IPS-18c (cell line): ENCODE measurements around the gene HPCAL4.

Source experiments
- H3K4me3 ChIP-seq: 2 replicates; pipeline ENCODE4 v1.7.0; 2013; ENCODE audit warnings: low read depth, mild to moderate bottlenecking, low read length, moderate library complexity; ENCODE audit not compliant: insufficient read depth
- H3K9me3 ChIP-seq: one replicate; pipeline ENCODE4 v1.6.1; 2013; ENCODE audit warnings: mild to moderate bottlenecking, low read length, moderate library complexity; ENCODE audit not compliant: control insufficient read depth, insufficient read depth

The HPCAL4 gene

GRCh38 chr1:39646232-39647081 lies 44.8 kb downstream of the HPCAL4 start:
- Histone ChIP-seq H3K4me3 (no peak overlapping the region), H3K9me3 (no peaks in the 10 kb centered on the region)

GRCh38 chr1:39645411-39646043 lies 45.7 kb downstream of the HPCAL4 start:
- H3K9me3 ChIP-seq, result no peaks in the 10 kb centered on the region
- H3K4me3 ChIP-seq, result no peak overlapping the region

GRCh38 chr1:39643705-39644104 lies 47.5 kb downstream of the HPCAL4 start:
- Histone ChIP-seq H3K9me3 (peaks cover 2% of the 10 kb centered on the region), H3K4me3 (no peak overlapping the region)

GRCh38 chr1:39642796-39643195 lies 48.4 kb downstream of the HPCAL4 start:
- H3K9me3 ChIP-seq, result peaks cover 2% of the 10 kb centered on the region

GRCh38 chr1:39640861-39641260 lies 50.4 kb downstream of the HPCAL4 start:
- Histone ChIP-seq H3K9me3 (peaks cover 2% of the 10 kb centered on the region), H3K4me3 (no peak overlapping the region)

More at GRCh38 chr1:39642796-39643195, 48.4 kb downstream of the HPCAL4 start:
- H3K4me3 ChIP-seq, result no peak overlapping the region

GRCh38 chr1:39639305-39640130 lies 51.7 kb downstream of the HPCAL4 start, which contains the start of gene HEYL:
Gene HEYL (minus strand): TSS chr1:39639643. CDS start chr1:39639625, 18 bp downstream.
- peak within 1 kb of the TSS; percentile 64 for H3K4me3 ChIP-seq
- H3K9me3 ChIP-seq, result peaks cover 2% of the 10 kb centered on the region

- H3K9me3 ChIP-seq, result peaks cover 2% of the 10 kb centered on the region
- peak overlapping the region; percentile 64 for H3K4me3 ChIP-seq
Observed at GRCh38 chr1:39638965-39639304, 52.3 kb downstream of the HPCAL4 start.

GRCh38 chr1:39637361-39637760 lies 53.9 kb downstream of the HPCAL4 start:
- H3K4me3 ChIP-seq, result no peak overlapping the region
- peaks cover 2% of the 10 kb centered on the region for H3K9me3 ChIP-seq

- Histone ChIP-seq H3K4me3 (no peak overlapping the region), H3K9me3 (peaks cover 2% of the 10 kb centered on the region)
Observed at GRCh38 chr1:39635871-39636210, 55.4 kb downstream of the HPCAL4 start.

- Histone ChIP-seq H3K4me3 (no peak overlapping the region), H3K9me3 (peaks cover 2% of the 10 kb centered on the region)
Observed at GRCh38 chr1:39635205-39635870, 55.9 kb downstream of the HPCAL4 start.

GRCh38 chr1:39633422-39633821 lies 57.8 kb downstream of the HPCAL4 start:
- no peaks in the 10 kb centered on the region for H3K9me3 ChIP-seq
- H3K4me3 ChIP-seq, result peak overlapping the region; percentile 5; the same call in 1 of the 2 replicates

GRCh38 chr1:39632682-39633417 lies 58.4 kb downstream of the HPCAL4 start:
- Histone ChIP-seq H3K4me3 (peak overlapping the region; percentile 26; the same call in 1 of the 2 replicates), H3K9me3 (no peaks in the 10 kb centered on the region)

- Histone ChIP-seq H3K4me3 (no peak overlapping the region), H3K9me3 (no peaks in the 10 kb centered on the region)
Observed at GRCh38 chr1:39632323-39632681, 58.9 kb downstream of the HPCAL4 start.

GRCh38 chr1:39631361-39632322 lies 59.6 kb downstream of the HPCAL4 start:
- Histone ChIP-seq H3K4me3 (no peak overlapping the region), H3K9me3 (no peaks in the 10 kb centered on the region)

- H3K4me3 ChIP-seq, result no peak overlapping the region
- no peaks in the 10 kb centered on the region for H3K9me3 ChIP-seq
Observed at GRCh38 chr1:39628807-39629350, 62.4 kb downstream of the HPCAL4 start.
